Sigmoid colon (tissue), 4 donors: Measurements from ENCODE around the gene PNMA5.
"Not testable (repeated sequence)": the region's sequence is repeated elsewhere in the genome, so short reads cannot be mapped to it uniquely, and the experiment has no call there.

ENCODE experiments used
- CTCF ChIP-seq, 4 experiments: fragments of 450-650 bp in 3 of 4; fragments of 200-600 bp in 1 of 4; IDR thresholded peaks; one replicate each; pipeline ENCODE4 v1.5.1; 2016 to 2019; ENCODE audit warnings: antibody characterized with exemption in 4 of 4, mild to moderate bottlenecking in 3 of 4, moderate library complexity in 2 of 4
- EP300 ChIP-seq, 4 donors: sonication (generic); formaldehyde crosslinking; IDR thresholded peaks; one replicate each; pipeline ENCODE4 v1.6.1; 2017; ENCODE audit warnings: antibody characterized with exemption in 4 of 4
- POLR2AphosphoS5 ChIP-seq, 4 donors: sonication (generic); formaldehyde crosslinking; IDR thresholded peaks; one replicate each; pipeline ENCODE4 v1.6.1; 2017; ENCODE audit warnings: antibody characterized with exemption in 4 of 4

GRCh38 chrX:152987156-152987555, 6.8 kb downstream of the PNMA5 start:
- not testable (repeated sequence) for TF ChIP-seq CTCF, EP300, POLR2AphosphoS5 (IDR thresholded peaks at IDR 0.05)
